HEK293 (cell line): Measurements from ENCODE around the gene CLEC2L.

Experiments
- BCL11A ChIP-seq: fragments of 450-650 bp; formaldehyde crosslinking; IDR thresholded peaks from 2 replicates; pipeline ENCODE4 v1.5.1; 2016; ENCODE audit warnings: low read depth, missing biosample characterization, missing genetic modification characterization
- CTCF ChIP-seq: fragments of 450-650 bp; formaldehyde crosslinking; IDR thresholded peaks from 2 replicates; pipeline ENCODE4 v1.5.1; 2016; ENCODE audit warnings: missing biosample characterization, missing genetic modification characterization
- HOXC10 ChIP-seq: sonication (generic); formaldehyde crosslinking; IDR thresholded peaks from 2 replicates; pipeline ENCODE4 v1.8.1; 2023; ENCODE audit warnings: mild to moderate bottlenecking, missing genetic modification reagents
- KLF9 ChIP-seq: fragments of 450-650 bp; formaldehyde crosslinking; IDR thresholded peaks from 2 replicates; pipeline ENCODE4 v1.5.1; 2016; ENCODE audit warnings: missing biosample characterization, missing genetic modification characterization, low read depth
- PBX3 ChIP-seq: sonication (generic); formaldehyde crosslinking; IDR thresholded peaks from 2 replicates; pipeline ENCODE4 v1.8.1; 2022; ENCODE audit warnings: mild to moderate bottlenecking, moderate library complexity, missing genetic modification reagents
- REST ChIP-seq: fragments of 450-650 bp; formaldehyde crosslinking; IDR thresholded peaks from 2 replicates; pipeline ENCODE4 v1.5.1; 2016; ENCODE audit warnings: missing biosample characterization, missing genetic modification characterization
- SP3 ChIP-seq: fragments of 450-650 bp; formaldehyde crosslinking; IDR thresholded peaks from 2 replicates; pipeline ENCODE4 v1.5.1; 2016; ENCODE audit warnings: missing biosample characterization, missing genetic modification characterization
- ZBTB44 ChIP-seq: fragments of 450-650 bp; IDR thresholded peaks from 2 replicates; pipeline ENCODE4 v1.5.1; 2018; ENCODE audit warnings: missing biosample characterization, mild to moderate bottlenecking, missing genetic modification characterization
- ZNF202 ChIP-seq: fragments of 450-650 bp; formaldehyde crosslinking; IDR thresholded peaks from 2 replicates; pipeline ENCODE4 v1.5.1; 2016; ENCODE audit warnings: missing biosample characterization, missing genetic modification characterization, borderline replicate concordance
- ZNF513 ChIP-seq: fragments of 450-650 bp; IDR thresholded peaks from 2 replicates; pipeline ENCODE4 v1.5.1; 2018; ENCODE audit warnings: missing biosample characterization, missing genetic modification characterization
- ZNF785 ChIP-seq: fragments of 450-650 bp; formaldehyde crosslinking; IDR thresholded peaks from 2 replicates; pipeline ENCODE4 v1.5.1; 2016; ENCODE audit warnings: missing biosample characterization, missing genetic modification characterization
- ZNF843 ChIP-seq: fragments of 450-650 bp; formaldehyde crosslinking; IDR thresholded peaks from 2 replicates; pipeline ENCODE4 v1.5.1; 2016; ENCODE audit warnings: missing biosample characterization, missing genetic modification characterization

- no peak for TF ChIP-seq ZNF785
- TF ChIP-seq KLF9 (tag by site-specific recombination): no peak
- TF ChIP-seq CTCF (tag by site-specific recombination): no peak
- TF ChIP-seq HOXC10: no peak
- no peak for TF ChIP-seq ZBTB44 (tag by site-specific recombination)
- TF ChIP-seq BCL11A: no peak
- TF ChIP-seq ZNF513: no peak
- no peak for TF ChIP-seq REST (tag by site-specific recombination)
- no peak for TF ChIP-seq ZNF202 (tag by site-specific recombination)
- no peak for TF ChIP-seq PBX3 (CRISPR knock-in tag)
- TF ChIP-seq SP3 (tag by site-specific recombination): no peak
- TF ChIP-seq ZNF843: no peak
Observed at GRCh38 chr7:139582671-139583155, 59.2 kb downstream of the CLEC2L start.
